Fibroblast of mammary gland (primary cell): Measurements from ENCODE around the gene ALOX5AP.

Experiments used
- DNase-seq: peaks from one replicate; pipeline ENCODE4 v3.0.0-alpha.2; 2010; ENCODE audit warnings: low read depth
- H3K4me3 ChIP-seq: 2 replicates; pipeline ENCODE4 v1.5.1; 2011; ENCODE audit warnings: low read depth, mild to moderate bottlenecking, low read length, moderate library complexity; ENCODE audit not compliant: control insufficient read depth
- CTCF ChIP-seq: conservative IDR thresholded peaks from 2 replicates; pipeline ENCODE4 v1.5.1; 2011; ENCODE audit warnings: low read depth, low read length, inconsistent platforms; ENCODE audit not compliant: control insufficient read depth, insufficient read depth

Gene ALOX5AP

GRCh38 chr13:30776661-30777060 is 41.3 kb downstream of the ALOX5AP start:
- H3K4me3 ChIP-seq = no peak overlapping the region
- no peak for TF ChIP-seq CTCF
- DNase-seq = no peak

- no peak for DNase-seq
- no peak overlapping the region for H3K4me3 ChIP-seq
- TF ChIP-seq CTCF = no peak
These were observed 43.7 kb downstream of the ALOX5AP start for GRCh38 chr13:30779016-30779415.

- no peak overlapping the region for H3K4me3 ChIP-seq
- no peak for DNase-seq
- no peak for TF ChIP-seq CTCF
These were observed 44.3 kb downstream of the ALOX5AP start for GRCh38 chr13:30779608-30780007.

- H3K4me3 ChIP-seq = no peak overlapping the region
- no peak for TF ChIP-seq CTCF
- DNase-seq = no peak
These were observed 45.1 kb downstream of the ALOX5AP start for GRCh38 chr13:30780338-30780981.

- TF ChIP-seq CTCF = no peak
These were observed 50.0 kb downstream of the ALOX5AP start for GRCh38 chr13:30785191-30785850.

GRCh38 chr13:30786648-30787047 is 51.3 kb downstream of the ALOX5AP start:
- TF ChIP-seq CTCF = no peak
- no peak for DNase-seq
- H3K4me3 ChIP-seq = no peak overlapping the region

More at GRCh38 chr13:30785191-30785850, 50.0 kb downstream of the ALOX5AP start:
- H3K4me3 ChIP-seq = no peak overlapping the region
- no peak for DNase-seq
